ENCODE results near the gene DOCK2. TPM values are rescaled to one million over a fixed set of nuclear protein-coding genes. Genes with fewer than 3 reads are reported as not detected.
"Not testable (repeated sequence)": the region's sequence is repeated elsewhere in the genome, so short reads cannot be mapped to it uniquely, and the experiment has no call there.

The DOCK2 gene
- total and polyA plus RNA-seq, 2 donors (not counting 1 experiment from before 2014, with no cell fraction given): 112 to 330 TPM

DNA sequence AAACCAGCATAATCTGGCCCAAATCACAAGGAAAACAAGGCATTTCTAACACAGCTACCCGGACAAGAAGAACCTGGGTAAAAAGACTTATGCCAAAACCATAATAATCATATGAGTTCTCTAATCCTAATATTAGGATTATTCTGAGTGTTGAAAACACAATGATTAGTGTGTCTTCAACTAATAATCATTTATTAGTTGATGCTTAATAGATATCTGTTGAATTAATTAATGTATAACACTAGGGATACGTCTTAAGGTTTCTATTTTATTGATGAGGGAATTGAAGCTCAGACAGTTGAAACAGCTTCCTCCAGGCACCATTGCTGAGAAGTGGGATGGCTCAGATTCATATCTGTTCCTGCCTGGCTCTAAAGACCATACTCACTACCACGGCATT is 112.2 kb downstream of the DOCK2 start:
- peaks cover 14% of the 10 kb centered on the region for H3K79me2 ChIP-seq (ENCODE audit: control insufficient read depth, insufficient read depth, low read length)
- H3K4me1 ChIP-seq (ENCODE audit: control insufficient read depth in 2 of 2, insufficient read depth in 2 of 2, low read length in 2 of 2): no peaks in the 10 kb centered on the region
- H3K9me3 ChIP-seq (ENCODE audit: control extremely low read depth in 1 of 3, control insufficient read depth in 2 of 3, insufficient read depth in 1 of 3, low read length in 2 of 3): no peaks in the 10 kb centered on the region
- TF ChIP-seq, protein P1, sequence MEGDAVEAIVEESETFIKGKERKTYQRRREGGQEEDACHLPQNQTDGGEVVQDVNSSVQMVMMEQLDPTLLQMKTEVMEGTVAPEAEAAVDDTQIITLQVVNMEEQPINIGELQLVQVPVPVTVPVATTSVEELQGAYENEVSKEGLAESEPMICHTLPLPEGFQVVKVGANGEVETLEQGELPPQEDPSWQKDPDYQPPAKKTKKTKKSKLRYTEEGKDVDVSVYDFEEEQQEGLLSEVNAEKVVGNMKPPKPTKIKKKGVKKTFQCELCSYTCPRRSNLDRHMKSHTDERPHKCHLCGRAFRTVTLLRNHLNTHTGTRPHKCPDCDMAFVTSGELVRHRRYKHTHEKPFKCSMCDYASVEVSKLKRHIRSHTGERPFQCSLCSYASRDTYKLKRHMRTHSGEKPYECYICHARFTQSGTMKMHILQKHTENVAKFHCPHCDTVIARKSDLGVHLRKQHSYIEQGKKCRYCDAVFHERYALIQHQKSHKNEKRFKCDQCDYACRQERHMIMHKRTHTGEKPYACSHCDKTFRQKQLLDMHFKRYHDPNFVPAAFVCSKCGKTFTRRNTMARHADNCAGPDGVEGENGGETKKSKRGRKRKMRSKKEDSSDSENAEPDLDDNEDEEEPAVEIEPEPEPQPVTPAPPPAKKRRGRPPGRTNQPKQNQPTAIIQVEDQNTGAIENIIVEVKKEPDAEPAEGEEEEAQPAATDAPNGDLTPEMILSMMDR (IDR thresholded peaks at IDR 0.05): no peak
- no peak for TF ChIP-seq EZH2 (IDR thresholded peaks at IDR 0.05; ENCODE audit: borderline replicate concordance, insufficient read depth, low read depth, low read length, poor library complexity, severe bottlenecking)
- no peak overlapping the region for H3K27ac Mint-ChIP-seq
- no peak overlapping the region for H3K27ac ChIP-seq (ENCODE audit: low read length in 2 of 2)
- ChIA-PET CTCF (no interaction called here), POLR2A (no interaction called here)
- no peaks in the 10 kb centered on the region for H3K4me1 Mint-ChIP-seq
- ATAC-seq (ENCODE audit: low read depth) (no peak), DNase-seq (no peak)
- peaks cover 24% of the 10 kb centered on the region for H4K20me1 ChIP-seq (ENCODE audit: control insufficient read depth, insufficient read depth, low read length, poor library complexity, severe bottlenecking)
- no peaks in the 10 kb centered on the region for H3K27me3 Mint-ChIP-seq
- intact Hi-C loops (cut with micrococcal nuclease): no loop called here
- H3K4me3 Mint-ChIP-seq: no peak overlapping the region
- H2AFZ ChIP-seq (ENCODE audit: insufficient read depth, low read depth, low read length, poor library complexity, severe bottlenecking): no peak overlapping the region
- H3K4me3 ChIP-seq (ENCODE audit: control extremely low read depth in 1 of 5, extremely low read depth in 1 of 5, insufficient read depth in 1 of 5, low read depth in 2 of 5, low read length in 4 of 5): no peak overlapping the region
- WGBS (ENCODE audit: insufficient coverage): 100% methylated on average over 1 of the region's 3 CpGs
- H3K27me3 ChIP-seq (replicated peaks in 1 of 4; ENCODE audit: control extremely low read depth in 1 of 4, control insufficient read depth in 3 of 4, insufficient read depth in 4 of 4, low read length in 3 of 4): no peaks in the 10 kb centered on the region
- no peak overlapping the region for H3K4me2 ChIP-seq (replicated peaks; ENCODE audit: low read depth, low read length, poor library complexity, severe bottlenecking)
- H3K36me3 ChIP-seq (replicated peaks in 1 of 2; ENCODE audit: control extremely low read depth in 1 of 2, control insufficient read depth in 1 of 2, extremely low read depth in 1 of 2, insufficient read depth in 2 of 2, low read length in 1 of 2): peaks cover 8 to 98% of the 10 kb centered on the region in 2 experiments
- no peaks in the 10 kb centered on the region for H3K9me3 Mint-ChIP-seq (ENCODE audit: insufficient read depth)
- no peak overlapping the region for H3K9ac ChIP-seq (ENCODE audit: low read length)

GRCh38 chr5:169751490-169751889 is 114.4 kb downstream of the DOCK2 start:
- H3K27ac Mint-ChIP-seq: no peak overlapping the region

GRCh38 chr5:169752566-169752965 is 115.5 kb downstream of the DOCK2 start:
- intact Hi-C loops (cut with micrococcal nuclease); H3K4me1 Mint-ChIP-seq; H3K27me3 Mint-ChIP-seq: not testable (repeated sequence)

More at GRCh38 chr5:169751490-169751889, 114.4 kb downstream of the DOCK2 start:
- 73% methylated on average over 4 of the region's 4 CpGs for WGBS (ENCODE audit: insufficient coverage)
- Mint-ChIP-seq H3K27me3 (no peaks in the 10 kb centered on the region), H3K9me3 (ENCODE audit: insufficient read depth) (no peaks in the 10 kb centered on the region), H3K4me3 (no peak overlapping the region), H3K4me1 (no peaks in the 10 kb centered on the region)
- no peaks in the 10 kb centered on the region for H3K79me2 ChIP-seq (ENCODE audit: control insufficient read depth, insufficient read depth, low read length)
- ChIA-PET CTCF (interaction anchor here (0.6 kb wide), 1 partner anchor 36 kb away, joined by 3 read pairs; no protein-coding TSS in a partner anchor), POLR2A (no interaction called here)
- H3K4me2 ChIP-seq (replicated peaks; ENCODE audit: low read depth, low read length, poor library complexity, severe bottlenecking): no peak overlapping the region
- intact Hi-C loops (cut with micrococcal nuclease): no loop called here
- H3K4me1 ChIP-seq (ENCODE audit: control insufficient read depth in 2 of 2, insufficient read depth in 2 of 2, low read length in 2 of 2): no peaks in the 10 kb centered on the region
- H4K20me1 ChIP-seq (ENCODE audit: control insufficient read depth, insufficient read depth, low read length, poor library complexity, severe bottlenecking): peaks cover 18% of the 10 kb centered on the region
- ATAC-seq (ENCODE audit: low read depth) (no peak), DNase-seq (no peak)
- TF ChIP-seq EZH2 (IDR thresholded peaks at IDR 0.05; ENCODE audit: borderline replicate concordance, insufficient read depth, low read depth, low read length, poor library complexity, severe bottlenecking): no peak
- TF ChIP-seq, protein P1 (IDR thresholded peaks at IDR 0.05): no peak
- H3K9ac ChIP-seq (ENCODE audit: low read length): no peak overlapping the region
- no peak overlapping the region for H3K4me3 ChIP-seq (ENCODE audit: control extremely low read depth in 1 of 5, extremely low read depth in 1 of 5, insufficient read depth in 1 of 5, low read depth in 2 of 5, low read length in 4 of 5)
- no peaks in the 10 kb centered on the region for H3K9me3 ChIP-seq (ENCODE audit: control extremely low read depth in 1 of 3, control insufficient read depth in 2 of 3, insufficient read depth in 1 of 3, low read length in 2 of 3)
- no peak overlapping the region for H2AFZ ChIP-seq (ENCODE audit: insufficient read depth, low read depth, low read length, poor library complexity, severe bottlenecking)
- H3K36me3 ChIP-seq (replicated peaks in 1 of 2; ENCODE audit: control extremely low read depth in 1 of 2, control insufficient read depth in 1 of 2, extremely low read depth in 1 of 2, insufficient read depth in 2 of 2, low read length in 1 of 2): peaks cover 8 to 93% of the 10 kb centered on the region in 2 experiments
- H3K27ac ChIP-seq (ENCODE audit: low read length in 2 of 2): no peak overlapping the region
- no peaks in the 10 kb centered on the region for H3K27me3 ChIP-seq (replicated peaks in 1 of 4; ENCODE audit: control extremely low read depth in 1 of 4, control insufficient read depth in 3 of 4, insufficient read depth in 4 of 4, low read length in 3 of 4)

More at GRCh38 chr5:169752566-169752965, 115.5 kb downstream of the DOCK2 start:
- H2AFZ ChIP-seq (ENCODE audit: insufficient read depth, low read depth, low read length, poor library complexity, severe bottlenecking); POLR2A ChIA-PET; H3K27me3 ChIP-seq (replicated peaks in 1 of 4; ENCODE audit: control extremely low read depth in 1 of 4, control insufficient read depth in 3 of 4, insufficient read depth in 4 of 4, low read length in 3 of 4); H3K9ac ChIP-seq (ENCODE audit: low read length); H3K27ac ChIP-seq (ENCODE audit: low read length in 2 of 2); H3K4me3 ChIP-seq (ENCODE audit: control extremely low read depth in 1 of 5, extremely low read depth in 1 of 5, insufficient read depth in 1 of 5, low read depth in 2 of 5, low read length in 4 of 5); H3K4me3 Mint-ChIP-seq; H3K9me3 Mint-ChIP-seq (ENCODE audit: insufficient read depth); ATAC-seq (ENCODE audit: low read depth); H3K27ac Mint-ChIP-seq; H3K9me3 ChIP-seq (ENCODE audit: control extremely low read depth in 1 of 3, control insufficient read depth in 2 of 3, insufficient read depth in 1 of 3, low read length in 2 of 3); H3K79me2 ChIP-seq (ENCODE audit: control insufficient read depth, insufficient read depth, low read length); H3K4me1 ChIP-seq (ENCODE audit: control insufficient read depth in 2 of 2, insufficient read depth in 2 of 2, low read length in 2 of 2); DNase-seq; H3K4me2 ChIP-seq (replicated peaks; ENCODE audit: low read depth, low read length, poor library complexity, severe bottlenecking): not testable (repeated sequence)
- CTCF ChIA-PET: interaction anchor here (0.7 kb wide), 1 partner anchor 339 kb away, joined by 4 read pairs; no protein-coding TSS in a partner anchor
- WGBS (ENCODE audit: insufficient coverage): no CpG with 5 or more reads among the region's 10 CpGs
- Histone ChIP-seq H4K20me1 (ENCODE audit: control insufficient read depth, insufficient read depth, low read length, poor library complexity, severe bottlenecking) (peaks cover 14% of the 10 kb centered on the region), H3K36me3 (replicated peaks in 1 of 2; ENCODE audit: control extremely low read depth in 1 of 2, control insufficient read depth in 1 of 2, extremely low read depth in 1 of 2, insufficient read depth in 2 of 2, low read length in 1 of 2) (peaks cover 8 to 87% of the 10 kb centered on the region in 2 experiments)
